Neural progenitor cell (in vitro differentiated cells): ENCODE measurements around the gene STIM1.

Experiments used
- EZH2 ChIP-seq: fragments of 200-600 bp; sonication (generic); IDR thresholded peaks from 2 replicates; pipeline ENCODE4 v1.6.1; 2017; ENCODE audit warnings: antibody characterized with exemption, mild to moderate bottlenecking, moderate library complexity
- EZH2phosphoT487 ChIP-seq: fragments of 200-600 bp; sonication (generic); IDR thresholded peaks from 2 replicates; pipeline ENCODE4 v1.6.1; 2017; ENCODE audit warnings: antibody characterized with exemption
- TF ChIP-seq, protein P1 (sequence below): fragments of 200-600 bp; sonication (generic); IDR thresholded peaks from 2 replicates; pipeline ENCODE4 v1.5.1; 2017; ENCODE audit warnings: antibody characterized with exemption, mild to moderate bottlenecking

DNA sequence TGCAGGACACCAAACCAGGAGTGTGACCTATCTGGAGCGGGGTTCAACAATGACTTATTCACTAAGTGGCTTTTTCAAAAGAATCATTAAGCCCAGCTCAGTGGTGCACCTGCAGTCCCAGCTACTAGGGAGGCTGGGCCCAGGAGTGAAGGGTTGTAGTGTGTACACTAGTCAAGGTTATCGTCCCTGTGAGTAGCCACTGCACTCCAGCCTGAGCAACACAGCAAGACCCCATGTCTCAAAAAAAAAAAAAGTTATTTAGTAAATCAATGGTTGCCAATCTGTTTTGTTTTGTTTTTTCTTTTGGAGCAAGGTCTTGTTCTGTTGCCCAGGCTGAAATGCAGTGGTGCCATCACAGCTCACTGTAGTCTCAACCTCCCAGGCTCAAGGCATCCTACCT is 22.6 kb upstream of the STIM1 start:
- TF ChIP-seq, protein P1, sequence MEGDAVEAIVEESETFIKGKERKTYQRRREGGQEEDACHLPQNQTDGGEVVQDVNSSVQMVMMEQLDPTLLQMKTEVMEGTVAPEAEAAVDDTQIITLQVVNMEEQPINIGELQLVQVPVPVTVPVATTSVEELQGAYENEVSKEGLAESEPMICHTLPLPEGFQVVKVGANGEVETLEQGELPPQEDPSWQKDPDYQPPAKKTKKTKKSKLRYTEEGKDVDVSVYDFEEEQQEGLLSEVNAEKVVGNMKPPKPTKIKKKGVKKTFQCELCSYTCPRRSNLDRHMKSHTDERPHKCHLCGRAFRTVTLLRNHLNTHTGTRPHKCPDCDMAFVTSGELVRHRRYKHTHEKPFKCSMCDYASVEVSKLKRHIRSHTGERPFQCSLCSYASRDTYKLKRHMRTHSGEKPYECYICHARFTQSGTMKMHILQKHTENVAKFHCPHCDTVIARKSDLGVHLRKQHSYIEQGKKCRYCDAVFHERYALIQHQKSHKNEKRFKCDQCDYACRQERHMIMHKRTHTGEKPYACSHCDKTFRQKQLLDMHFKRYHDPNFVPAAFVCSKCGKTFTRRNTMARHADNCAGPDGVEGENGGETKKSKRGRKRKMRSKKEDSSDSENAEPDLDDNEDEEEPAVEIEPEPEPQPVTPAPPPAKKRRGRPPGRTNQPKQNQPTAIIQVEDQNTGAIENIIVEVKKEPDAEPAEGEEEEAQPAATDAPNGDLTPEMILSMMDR: no peak
- no peak for TF ChIP-seq EZH2phosphoT487
- no peak for TF ChIP-seq EZH2
